Measurements from ENCODE around the gene STIM1.
"Not testable (repeated sequence)": the region's sequence is repeated elsewhere in the genome, so short reads cannot be mapped to it uniquely, and the experiment has no call there.

STIM1 gene

DNA sequence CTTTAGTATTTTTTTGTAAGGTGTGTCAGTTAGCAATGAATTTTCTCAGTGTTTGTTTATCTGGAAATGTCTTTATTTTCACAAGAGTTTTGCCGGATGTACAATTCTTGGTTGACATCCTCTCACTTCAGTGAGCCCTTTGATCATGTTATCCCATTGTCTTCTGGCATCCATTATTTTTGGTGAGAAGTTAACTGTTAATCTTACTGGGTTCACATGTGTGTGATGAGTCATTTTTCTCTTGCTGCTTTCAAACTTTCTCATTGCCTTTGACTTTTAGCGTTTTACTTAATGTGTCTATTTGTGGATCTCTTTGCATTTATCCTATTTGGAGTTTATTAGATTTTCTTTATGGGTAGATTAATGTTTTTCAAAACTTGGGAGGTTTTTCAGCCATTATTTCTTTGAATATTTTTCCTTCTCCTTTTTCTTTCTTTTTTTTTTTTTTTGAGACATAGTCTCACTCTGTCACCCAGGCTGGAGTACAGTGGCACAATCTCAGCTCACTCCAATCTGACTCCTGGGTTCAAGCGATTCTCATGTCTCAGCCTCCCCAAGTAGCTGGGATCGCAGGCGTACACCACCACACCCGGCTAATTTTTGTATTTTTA is 138.7 kb downstream of the STIM1 start:
- TF ChIP-seq TAF1 (IDR thresholded peaks at IDR 0.05; ENCODE audit: borderline replicate concordance, low read depth, low read length) = no peak
- no peak for TF ChIP-seq POLR2A (IDR thresholded peaks at IDR 0.05; ENCODE audit: low read depth, low read length)
- TF ChIP-seq POLR2AphosphoS5 (IDR thresholded peaks at IDR 0.05; ENCODE audit: low read depth, low read length) = no peak
- FAIRE-seq = peak; percentile 54
- no peak for DNase-seq (ENCODE audit: insufficient read length)

DNA sequence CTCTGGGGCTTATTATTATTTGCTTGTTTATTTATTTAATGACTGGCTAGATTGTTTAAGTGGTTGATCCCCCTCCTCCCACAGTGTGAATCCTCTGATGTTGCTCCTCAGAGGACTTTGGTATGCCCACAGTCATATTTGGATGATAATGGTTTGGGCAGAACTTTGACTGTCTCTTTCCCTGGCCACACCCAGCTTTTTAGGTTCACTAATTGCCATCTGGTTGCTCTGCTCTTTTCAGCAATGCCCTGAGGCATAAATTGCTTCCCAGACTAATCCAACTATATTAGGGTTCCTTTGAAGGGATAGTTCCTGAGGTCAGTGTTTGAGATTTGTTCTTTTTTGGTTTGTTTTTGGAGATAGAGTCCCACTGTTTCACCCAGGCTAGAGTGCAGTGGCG is 139.8 kb downstream of the STIM1 start:
- TF ChIP-seq POLR2A (IDR thresholded peaks at IDR 0.05; ENCODE audit: low read depth, low read length) = no peak
- DNase-seq (ENCODE audit: insufficient read length) (no peak), FAIRE-seq (no peak)

DNA sequence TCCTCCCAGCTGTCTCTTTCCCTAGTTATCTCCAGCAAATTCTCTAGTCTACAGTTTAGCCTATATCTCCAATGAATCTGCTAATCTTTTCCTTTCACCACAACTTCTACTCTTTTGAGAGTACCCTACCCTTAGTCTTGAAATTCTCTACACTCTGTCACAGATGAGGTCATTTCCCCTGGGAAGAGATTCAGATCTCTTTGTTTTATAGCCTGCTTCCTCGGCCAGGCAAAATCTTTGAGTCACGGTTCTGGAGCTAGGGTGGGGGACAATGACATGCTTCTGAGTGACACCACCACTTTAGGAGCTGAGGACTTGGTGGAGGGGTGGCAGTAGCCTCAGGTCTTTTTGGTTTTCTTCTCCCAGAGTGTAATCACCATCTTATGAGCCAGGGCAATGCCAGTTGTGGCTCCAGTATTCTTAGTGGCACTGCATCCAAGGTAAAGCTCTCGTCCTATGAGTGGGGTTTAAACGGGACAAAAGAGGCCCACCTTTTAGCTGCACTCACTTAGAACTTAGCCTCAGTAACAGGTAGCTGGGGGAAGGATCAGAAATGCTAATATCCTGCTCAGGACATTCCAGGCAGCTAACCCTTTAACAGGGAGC is 140.6 kb downstream of the STIM1 start:
- no peak for DNase-seq (ENCODE audit: insufficient read length)
- FAIRE-seq = no peak
- no peak for TF ChIP-seq POLR2AphosphoS5 (IDR thresholded peaks at IDR 0.05; ENCODE audit: low read depth, low read length)
- TF ChIP-seq TAF1 (IDR thresholded peaks at IDR 0.05; ENCODE audit: borderline replicate concordance, low read depth, low read length) = no peak
- no peak for TF ChIP-seq POLR2A (IDR thresholded peaks at IDR 0.05; ENCODE audit: low read depth, low read length)

DNA sequence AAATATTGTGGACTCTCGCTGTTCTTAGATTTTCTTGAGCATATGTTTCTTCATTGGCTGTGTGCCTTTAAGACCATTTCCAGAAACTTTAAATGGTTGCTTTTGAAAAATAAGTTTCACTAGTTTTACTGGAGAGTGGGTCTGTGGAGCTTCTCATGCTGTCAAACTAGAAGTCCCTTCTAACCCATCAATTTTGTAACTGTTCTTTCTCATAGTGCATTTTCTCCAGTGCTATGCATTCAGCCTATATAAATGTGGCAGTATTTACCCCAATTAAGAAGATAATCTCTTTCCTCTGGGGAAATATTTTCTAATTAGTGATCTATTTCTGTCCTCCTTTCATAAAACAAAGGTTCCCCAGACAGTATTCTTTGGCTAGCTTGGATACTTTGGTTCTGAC is 141.2 kb downstream of the STIM1 start:
- DNase-seq (ENCODE audit: insufficient read length) (no peak), FAIRE-seq (no peak)

DNA sequence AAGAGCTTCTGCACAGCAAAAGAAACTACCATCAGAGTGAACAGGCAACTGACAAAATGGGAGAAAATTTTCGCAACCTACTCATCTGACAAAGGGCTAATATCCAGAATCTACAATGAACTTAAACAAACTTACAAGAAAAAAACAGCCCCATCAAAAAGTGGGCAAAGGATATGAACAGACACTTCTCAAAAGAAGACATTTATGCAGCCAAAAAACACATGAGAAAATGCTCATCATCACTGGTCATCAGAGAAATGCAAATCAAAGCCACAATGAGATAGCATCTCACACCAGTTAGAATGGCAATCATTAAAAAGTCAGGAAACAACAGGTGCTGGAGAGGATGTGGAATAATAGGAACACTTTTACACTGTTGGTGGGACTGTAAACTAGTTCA is 149.3 kb downstream of the STIM1 start:
- not testable (repeated sequence) for FAIRE-seq

More for the DNA sequence above, 141.2 kb downstream of the STIM1 start:
- TF ChIP-seq TAF1 (IDR thresholded peaks at IDR 0.05; ENCODE audit: borderline replicate concordance, low read depth, low read length) = no peak

DNA sequence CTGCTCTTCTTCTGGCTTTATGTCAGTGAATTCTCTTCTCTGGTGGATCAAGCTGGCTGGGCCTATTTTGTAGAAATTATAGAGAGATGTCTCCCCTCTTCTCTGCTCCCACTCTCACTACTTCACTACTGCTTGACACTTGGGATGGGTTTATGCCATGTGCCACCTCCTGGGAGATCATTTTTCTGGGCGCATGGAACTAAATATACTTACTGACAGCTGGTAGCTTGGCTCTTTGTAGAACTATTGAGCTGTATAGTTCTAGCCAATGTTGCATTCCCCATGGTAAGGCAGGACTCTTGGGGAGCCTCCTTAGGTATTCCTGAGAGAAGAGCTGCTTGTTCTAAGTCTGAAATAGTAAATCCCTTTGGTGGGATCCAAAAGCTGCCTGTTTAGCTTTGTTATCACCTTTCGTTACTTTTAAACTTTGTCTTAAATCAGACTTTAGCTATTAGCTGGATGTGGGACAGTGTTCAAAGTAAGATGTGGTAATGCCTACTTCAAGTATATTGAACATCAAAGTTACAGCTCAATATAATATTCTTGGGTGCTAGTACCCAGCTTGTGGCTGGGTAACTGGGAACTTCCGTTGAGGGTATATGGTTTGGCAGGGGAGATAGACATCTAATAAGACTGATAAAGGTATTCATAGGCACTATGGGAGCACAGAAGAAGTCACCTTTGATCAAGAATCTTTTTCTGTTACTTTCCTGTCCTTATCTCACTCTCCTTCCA is 151.6 kb downstream of the STIM1 start:
- FAIRE-seq (peak; percentile 64), DNase-seq (ENCODE audit: insufficient read length) (no peak)
- TF ChIP-seq TAF1 (IDR thresholded peaks at IDR 0.05; ENCODE audit: borderline replicate concordance, low read depth, low read length) (no peak), POLR2AphosphoS5 (IDR thresholded peaks at IDR 0.05; ENCODE audit: low read depth, low read length) (no peak), POLR2A (IDR thresholded peaks at IDR 0.05; ENCODE audit: low read depth, low read length) (no peak)

More for the DNA sequence above, 149.3 kb downstream of the STIM1 start:
- not testable (repeated sequence) for DNase-seq (ENCODE audit: insufficient read length)

DNA sequence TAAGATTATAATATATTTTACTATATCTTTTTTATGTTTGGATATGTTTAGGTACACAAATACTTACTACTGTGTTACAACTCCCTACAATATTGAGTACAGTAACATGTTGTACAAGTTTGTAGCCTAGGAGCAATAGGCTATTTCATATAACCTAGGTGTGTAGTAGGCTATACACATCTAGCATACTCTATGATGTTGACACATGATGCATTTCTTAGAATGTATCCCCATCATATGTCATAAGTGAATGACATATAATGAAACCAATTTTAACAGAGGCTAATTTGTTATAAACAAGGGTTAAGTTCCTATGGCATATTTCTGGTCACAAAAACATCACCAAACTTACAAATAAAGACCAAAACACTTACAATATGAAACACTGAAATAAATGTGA is 152.7 kb downstream of the STIM1 start:
- no peak for TF ChIP-seq TAF1 (IDR thresholded peaks at IDR 0.05; ENCODE audit: borderline replicate concordance, low read depth, low read length)
- TF ChIP-seq POLR2AphosphoS5 (IDR thresholded peaks at IDR 0.05; ENCODE audit: low read depth, low read length) = no peak
- TF ChIP-seq POLR2A (IDR thresholded peaks at IDR 0.05; ENCODE audit: low read depth, low read length) = no peak
- DNase-seq (ENCODE audit: insufficient read length) (no peak), FAIRE-seq (peak; percentile 30)

DNA sequence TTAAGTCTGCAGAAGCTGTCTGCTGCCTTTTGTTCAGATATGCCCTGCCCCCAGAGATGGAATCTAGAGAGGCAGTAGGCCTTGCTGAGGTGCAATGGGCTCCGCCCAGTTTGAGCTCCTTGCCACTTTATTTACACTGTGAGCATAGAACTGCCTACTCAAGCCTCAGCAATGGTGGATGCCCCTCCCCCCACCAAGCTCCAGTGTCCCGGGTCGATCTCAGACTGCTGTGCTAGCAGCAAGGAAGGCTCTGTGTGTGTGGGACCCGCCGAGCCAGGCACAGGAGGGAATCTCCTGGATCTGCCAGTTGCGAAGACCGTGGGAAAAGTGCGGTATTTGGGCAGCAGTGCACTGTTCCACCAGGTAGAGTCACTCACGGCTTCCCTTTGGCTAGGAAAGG is 161.1 kb downstream of the STIM1 start:
- not testable (repeated sequence) for FAIRE-seq; DNase-seq (ENCODE audit: insufficient read length)

DNA sequence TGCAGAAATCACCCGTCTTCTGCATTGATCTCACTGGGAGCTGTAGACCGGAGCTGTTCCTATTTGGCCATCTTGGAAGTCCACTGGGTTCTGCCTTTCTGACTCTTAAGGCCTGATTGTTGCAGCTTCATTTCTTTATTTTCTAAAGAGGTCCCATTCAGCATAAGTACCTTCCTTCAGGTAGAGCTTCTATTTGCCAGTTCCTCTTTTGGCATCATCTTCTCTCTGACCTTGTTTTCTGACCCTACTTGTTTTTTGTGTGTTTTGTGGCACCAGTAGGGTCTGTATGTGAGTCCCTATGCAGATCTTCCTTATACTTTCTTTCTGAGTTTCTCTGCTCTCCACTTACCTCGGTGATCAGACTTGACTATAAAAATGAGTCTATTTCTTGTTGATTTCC is 161.7 kb downstream of the STIM1 start:
- TF ChIP-seq TAF1 (IDR thresholded peaks at IDR 0.05; ENCODE audit: borderline replicate concordance, low read depth, low read length) = no peak
- no peak for TF ChIP-seq POLR2AphosphoS5 (IDR thresholded peaks at IDR 0.05; ENCODE audit: low read depth, low read length)
- TF ChIP-seq POLR2A (IDR thresholded peaks at IDR 0.05; ENCODE audit: low read depth, low read length) = no peak
- DNase-seq (ENCODE audit: insufficient read length) = no peak
- no peak for FAIRE-seq

DNA sequence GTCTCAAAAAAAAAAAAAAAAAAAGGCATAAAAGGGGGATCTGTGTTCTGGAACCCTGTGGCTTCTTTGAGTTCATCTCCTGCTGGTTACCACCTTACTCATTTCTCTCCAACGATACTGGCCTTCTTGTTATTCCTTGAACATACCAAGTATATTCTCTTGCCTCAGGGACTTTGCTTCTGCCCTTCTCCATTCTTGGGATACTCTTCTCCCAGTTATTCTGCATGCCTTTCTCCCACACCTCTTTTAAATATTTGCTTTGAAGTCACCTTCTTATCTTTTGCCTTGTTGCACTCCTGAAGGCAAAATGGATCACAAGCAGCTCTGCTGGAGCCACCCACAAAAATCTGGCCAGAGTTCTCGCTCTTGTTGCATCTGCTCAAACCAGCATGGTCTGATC is 163.2 kb downstream of the STIM1 start:
- DNase-seq (ENCODE audit: insufficient read length) (no peak), FAIRE-seq (no peak)
- TF ChIP-seq POLR2A (IDR thresholded peaks at IDR 0.05; ENCODE audit: low read depth, low read length) (no peak), TAF1 (IDR thresholded peaks at IDR 0.05; ENCODE audit: borderline replicate concordance, low read depth, low read length) (no peak), POLR2AphosphoS5 (IDR thresholded peaks at IDR 0.05; ENCODE audit: low read depth, low read length) (no peak)

DNA sequence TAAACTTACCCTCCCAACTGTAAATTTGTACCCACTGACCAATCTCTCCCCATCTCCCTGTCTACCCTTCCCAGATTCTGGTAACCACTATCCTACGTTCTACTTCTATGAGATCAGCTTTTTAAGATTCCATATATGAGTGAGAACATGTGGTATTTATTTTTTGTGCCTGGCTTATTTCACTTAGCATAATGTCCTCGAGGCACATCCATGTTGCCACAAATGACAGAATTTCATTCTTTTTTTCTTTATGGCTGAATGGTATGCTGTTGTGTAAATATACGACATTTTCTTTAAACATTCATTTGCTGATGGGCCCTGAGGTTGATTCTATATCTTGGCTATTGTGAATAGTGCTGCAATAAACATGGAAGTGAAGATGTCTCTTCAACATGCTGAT is 164.4 kb downstream of the STIM1 start:
- TF ChIP-seq TAF1 (IDR thresholded peaks at IDR 0.05; ENCODE audit: borderline replicate concordance, low read depth, low read length) (no peak), POLR2AphosphoS5 (IDR thresholded peaks at IDR 0.05; ENCODE audit: low read depth, low read length) (no peak), POLR2A (IDR thresholded peaks at IDR 0.05; ENCODE audit: low read depth, low read length) (no peak)
- no peak for FAIRE-seq
- no peak for DNase-seq (ENCODE audit: insufficient read length)

DNA sequence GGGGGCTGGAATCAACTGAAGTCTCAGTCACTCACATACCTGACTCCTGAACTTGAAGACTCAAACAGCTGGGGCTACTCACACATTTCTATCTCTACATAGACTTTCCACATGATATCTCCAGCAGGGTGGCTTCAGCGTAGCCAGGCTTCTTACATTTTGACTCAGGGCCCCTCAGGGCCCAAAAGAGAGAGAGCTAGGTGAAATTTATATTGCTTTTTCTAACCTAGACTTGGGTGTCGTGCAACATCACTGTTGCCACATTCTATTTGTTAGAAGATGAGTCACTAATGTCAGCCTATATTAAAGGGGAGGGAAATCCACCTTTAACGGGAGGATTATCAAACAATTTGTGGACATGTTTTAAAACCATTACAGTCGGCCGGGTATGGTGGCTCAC is 167.2 kb downstream of the STIM1 start:
- no peak for TF ChIP-seq POLR2AphosphoS5 (IDR thresholded peaks at IDR 0.05; ENCODE audit: low read depth, low read length)
- no peak for TF ChIP-seq TAF1 (IDR thresholded peaks at IDR 0.05; ENCODE audit: borderline replicate concordance, low read depth, low read length)
- no peak for TF ChIP-seq POLR2A (IDR thresholded peaks at IDR 0.05; ENCODE audit: low read depth, low read length)
- DNase-seq (ENCODE audit: insufficient read length) (no peak), FAIRE-seq (no peak)

Measured in GM12892 (cell line).